Nephron progenitor cell (in vitro differentiated cells): Measurements from ENCODE around the gene RXFP1.

Experiments
- DNase-seq: peaks from one replicate; pipeline ENCODE4 v3.0.0; 2021
- H3K27ac Mint-ChIP-seq: 2 replicates; pipeline ENCODE4 v1.8.0; 2021; ENCODE audit warnings: mild to moderate bottlenecking, moderate library complexity, mixed read lengths
- H3K27me3 Mint-ChIP-seq: 2 replicates; pipeline ENCODE4 v1.8.0; 2021; ENCODE audit warnings: mild to moderate bottlenecking, low read depth, mixed read lengths; ENCODE audit not compliant: poor library complexity
- H3K36me3 Mint-ChIP-seq: 2 replicates; pipeline ENCODE4 v1.8.0; 2021; ENCODE audit warnings: low read depth, mixed read lengths
- H3K4me1 Mint-ChIP-seq: 2 replicates; pipeline ENCODE4 v1.8.0; 2021; ENCODE audit warnings: mixed read lengths
- H3K4me3 Mint-ChIP-seq: 2 replicates; pipeline ENCODE4 v1.8.0; 2021; ENCODE audit warnings: mild to moderate bottlenecking, moderate library complexity, mixed read lengths
- H3K9me3 Mint-ChIP-seq: 2 replicates; pipeline ENCODE4 v1.8.0; 2021; ENCODE audit warnings: mild to moderate bottlenecking, moderate library complexity, mixed read lengths
- CTCF ChIP-seq: fragments of 200-600 bp; sonication (generic); IDR thresholded peaks from 2 replicates; pipeline ENCODE4 v1.5.0; 2021; ENCODE audit warnings: antibody characterized with exemption

The RXFP1 gene

GRCh38 chr4:158688813-158689212, 167.1 kb downstream of the RXFP1 start:
- Mint-ChIP-seq H3K27ac (no peak overlapping the region), H3K4me1 (peaks cover 6% of the 10 kb centered on the region), H3K27me3 (no peaks in the 10 kb centered on the region), H3K9me3 (no peaks in the 10 kb centered on the region), H3K36me3 (peaks cover 10% of the 10 kb centered on the region), H3K4me3 (no peak overlapping the region)
- no peak for TF ChIP-seq CTCF
- no peak for DNase-seq
